Calu3 (cell line): ENCODE measurements around the gene G3BP2. TPM values are rescaled to one million over a fixed set of nuclear protein-coding genes. Genes with fewer than 3 reads are reported as not detected.

Experiments used
- BruUV-seq: library from RNA; stranded (reverse); fragments of 400-500 nt; replicated peaks from 2 replicates; lab custom pipeline; 2021; lab: Mats Ljungman, UMichigan
- CTCF ChIA-PET: fragments of 300-600 bp; sonication (Branson Sonifier 250); formaldehyde crosslinking; loops from one replicate; lab custom pipeline; 2022; ENCODE audit warnings: antibody characterized with exemption; lab: Charles Lee
- DNase-seq: peaks from one replicate; pipeline ENCODE4 v3.0.0; 2022
- H3K27ac Mint-ChIP-seq: one replicate; pipeline ENCODE4 v1.8.0; 2022; ENCODE audit warnings: mixed read lengths; ENCODE audit not compliant: unreplicated experiment
- H3K27me3 Mint-ChIP-seq: one replicate; pipeline ENCODE4 v1.8.0; 2022; ENCODE audit warnings: mixed read lengths; ENCODE audit not compliant: unreplicated experiment
- H3K36me3 Mint-ChIP-seq: one replicate; pipeline ENCODE4 v1.8.0; 2022; ENCODE audit warnings: mild to moderate bottlenecking, moderate library complexity, mixed read lengths; ENCODE audit not compliant: insufficient read depth, unreplicated experiment
- H3K4me1 Mint-ChIP-seq: one replicate; pipeline ENCODE4 v1.8.0; 2022; ENCODE audit warnings: mild to moderate bottlenecking, low read depth, mixed read lengths; ENCODE audit not compliant: unreplicated experiment
- H3K4me3 Mint-ChIP-seq: one replicate; pipeline ENCODE4 v1.8.0; 2022; ENCODE audit warnings: mild to moderate bottlenecking, low read depth, moderate library complexity, mixed read lengths; ENCODE audit not compliant: unreplicated experiment
- H3K9me3 Mint-ChIP-seq: one replicate; pipeline ENCODE4 v1.8.0; 2022; ENCODE audit warnings: low read depth, mixed read lengths; ENCODE audit not compliant: unreplicated experiment
- intact Hi-C: fragments of 100-400 bp; cut with micrococcal nuclease; formaldehyde crosslinking; loops from one replicate; pipeline ENCODE4 v1.10.0; 2022; ENCODE audit not compliant: unreplicated experiment
- total RNA-seq: library from RNA; stranded (reverse); gene quantifications from 2 replicates; pipeline ENCODE4 v1.2.3, GENCODE V29; 2022
- TF ChIP-seq, protein P1 (sequence below): fragments of 200-600 bp; IDR thresholded peaks from one replicate; pipeline ENCODE4 v1.8.0; 2022; ENCODE audit warnings: antibody characterized with exemption; ENCODE audit not compliant: unreplicated experiment

The G3BP2 gene
- total RNA-seq, 1 experiment from 2014 or later: 128 TPM

DNA sequence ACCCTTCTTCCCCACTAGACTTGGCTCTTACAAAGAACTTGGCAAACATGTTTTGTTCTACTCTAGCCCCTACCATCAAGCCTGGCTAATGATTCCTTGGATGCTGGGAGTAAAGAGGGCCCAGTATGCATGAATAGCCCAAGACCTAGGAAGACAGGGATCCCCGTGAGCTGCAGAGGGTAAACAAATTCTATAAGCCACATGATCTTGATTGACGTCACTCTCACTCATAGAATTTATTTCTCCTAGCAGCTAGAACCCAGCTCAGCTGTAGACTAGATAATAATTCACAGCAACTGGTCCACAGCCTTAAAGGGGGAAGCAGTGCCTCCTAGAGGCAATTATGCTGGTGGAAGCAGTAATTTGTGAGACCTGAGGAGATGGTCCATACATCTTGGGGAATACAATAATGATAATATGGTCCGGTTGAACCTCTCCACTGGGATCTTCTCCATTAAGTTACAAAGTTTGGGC lies 35.0 kb upstream of the G3BP2 start:
- no TSS peak for BruUV-seq
- Mint-ChIP-seq H3K4me3 (no peak overlapping the region), H3K36me3 (no peaks in the 10 kb centered on the region), H3K4me1 (no peaks in the 10 kb centered on the region), H3K27ac (no peak overlapping the region), H3K9me3 (no peaks in the 10 kb centered on the region), H3K27me3 (no peaks in the 10 kb centered on the region)
- TF ChIP-seq, protein P1, sequence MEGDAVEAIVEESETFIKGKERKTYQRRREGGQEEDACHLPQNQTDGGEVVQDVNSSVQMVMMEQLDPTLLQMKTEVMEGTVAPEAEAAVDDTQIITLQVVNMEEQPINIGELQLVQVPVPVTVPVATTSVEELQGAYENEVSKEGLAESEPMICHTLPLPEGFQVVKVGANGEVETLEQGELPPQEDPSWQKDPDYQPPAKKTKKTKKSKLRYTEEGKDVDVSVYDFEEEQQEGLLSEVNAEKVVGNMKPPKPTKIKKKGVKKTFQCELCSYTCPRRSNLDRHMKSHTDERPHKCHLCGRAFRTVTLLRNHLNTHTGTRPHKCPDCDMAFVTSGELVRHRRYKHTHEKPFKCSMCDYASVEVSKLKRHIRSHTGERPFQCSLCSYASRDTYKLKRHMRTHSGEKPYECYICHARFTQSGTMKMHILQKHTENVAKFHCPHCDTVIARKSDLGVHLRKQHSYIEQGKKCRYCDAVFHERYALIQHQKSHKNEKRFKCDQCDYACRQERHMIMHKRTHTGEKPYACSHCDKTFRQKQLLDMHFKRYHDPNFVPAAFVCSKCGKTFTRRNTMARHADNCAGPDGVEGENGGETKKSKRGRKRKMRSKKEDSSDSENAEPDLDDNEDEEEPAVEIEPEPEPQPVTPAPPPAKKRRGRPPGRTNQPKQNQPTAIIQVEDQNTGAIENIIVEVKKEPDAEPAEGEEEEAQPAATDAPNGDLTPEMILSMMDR: no peak
- CTCF ChIA-PET: no interaction called here
- intact Hi-C loops: no loop called here
- DNase-seq: no peak

DNA sequence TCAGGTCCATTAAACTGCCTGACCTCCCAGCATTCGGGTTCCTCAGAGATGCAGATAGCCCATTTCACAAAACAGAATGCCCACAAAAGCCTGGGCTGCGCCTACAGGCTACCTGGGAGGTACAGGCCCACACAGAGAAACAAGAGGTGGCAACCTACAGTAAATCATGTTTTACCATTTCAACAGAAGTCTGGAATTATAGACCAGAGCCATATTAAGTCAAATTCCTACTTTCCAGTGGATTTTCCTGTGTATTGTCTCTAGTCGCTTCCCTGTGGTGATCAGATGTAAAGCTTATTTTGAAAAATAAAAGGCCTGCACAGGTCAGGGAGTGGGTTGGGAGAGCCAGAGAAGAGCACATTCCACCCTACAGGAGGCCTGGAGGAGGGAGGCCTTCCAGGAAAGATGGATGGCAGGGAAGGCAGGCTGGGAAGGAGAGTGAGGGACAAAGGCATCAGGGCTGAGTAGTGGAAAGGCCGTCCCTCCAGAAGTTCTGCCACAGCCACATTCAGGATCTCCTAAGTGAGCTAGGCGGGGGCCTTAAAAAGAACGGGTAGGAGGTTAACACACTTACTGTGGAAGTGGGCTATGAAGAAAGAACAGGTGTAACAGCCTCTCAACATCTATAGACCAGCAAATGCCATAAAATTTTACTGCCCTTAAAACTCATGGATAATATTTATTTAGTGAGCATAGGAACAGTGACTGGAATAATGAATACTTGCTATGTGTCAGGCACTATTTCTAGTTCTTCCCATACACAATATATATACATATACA lies 32.2 kb upstream of the G3BP2 start:
- intact Hi-C loops: no loop called here
- TF ChIP-seq, protein P1: no peak
- DNase-seq: no peak
- H3K36me3 Mint-ChIP-seq: no peaks in the 10 kb centered on the region
- no peaks in the 10 kb centered on the region for H3K4me1 Mint-ChIP-seq
- BruUV-seq: no TSS peak
- H3K27me3 Mint-ChIP-seq: no peaks in the 10 kb centered on the region
- H3K4me3 Mint-ChIP-seq: no peak overlapping the region
- no peak overlapping the region for H3K27ac Mint-ChIP-seq
- H3K9me3 Mint-ChIP-seq: no peaks in the 10 kb centered on the region
- CTCF ChIA-PET: no interaction called here

DNA sequence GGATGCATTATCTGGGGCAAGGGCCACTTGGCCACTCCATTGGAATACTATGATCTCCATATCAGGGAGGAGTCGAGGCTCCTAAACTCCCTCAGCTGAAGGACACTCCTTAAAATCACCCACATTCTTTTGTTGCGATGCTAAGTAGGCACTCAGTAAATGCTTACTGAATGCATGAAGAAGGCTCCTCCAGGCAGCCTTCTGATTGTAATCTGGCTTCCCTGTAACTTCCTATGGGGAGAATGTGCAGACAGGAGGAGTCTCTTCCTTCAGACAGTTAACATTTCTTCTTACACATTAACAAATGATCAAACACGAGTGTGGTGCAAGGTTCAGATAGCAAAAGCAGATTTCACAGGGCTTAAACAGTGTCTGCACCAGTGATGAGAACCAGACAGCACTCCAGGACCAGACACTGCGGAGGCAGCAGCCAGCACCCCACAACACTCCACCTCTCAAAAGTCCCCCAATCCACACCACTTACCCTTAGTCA lies 29.8 kb upstream of the G3BP2 start:
- H3K4me1 Mint-ChIP-seq: no peaks in the 10 kb centered on the region
- CTCF ChIA-PET: no interaction called here
- no peaks in the 10 kb centered on the region for H3K9me3 Mint-ChIP-seq
- intact Hi-C loops: no loop called here
- H3K4me3 Mint-ChIP-seq: no peak overlapping the region
- H3K27me3 Mint-ChIP-seq: no peaks in the 10 kb centered on the region
- BruUV-seq: no TSS peak
- no peak for DNase-seq
- H3K27ac Mint-ChIP-seq: no peak overlapping the region
- TF ChIP-seq, protein P1: no peak
- H3K36me3 Mint-ChIP-seq: no peaks in the 10 kb centered on the region

DNA sequence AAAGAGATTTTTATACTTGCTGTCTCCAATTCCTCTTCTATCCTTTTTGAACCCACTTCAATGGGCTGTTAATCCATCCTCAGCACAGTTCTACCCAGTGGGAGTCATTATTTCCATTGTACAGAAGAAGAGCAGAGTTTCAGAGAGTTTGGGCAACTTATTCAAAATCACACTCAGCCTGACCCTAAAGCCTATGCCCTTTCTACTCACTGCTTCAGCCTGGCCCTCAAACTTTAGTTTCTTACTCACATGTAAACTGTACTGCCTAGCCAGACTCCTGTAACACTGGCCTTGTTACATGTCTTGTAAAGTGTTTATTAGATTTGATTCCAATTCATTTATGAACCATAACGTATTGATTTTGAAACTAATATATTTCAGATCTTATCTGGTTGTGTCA lies 26.1 kb upstream of the G3BP2 start:
- intact Hi-C loops: no loop called here
- Mint-ChIP-seq H3K27me3 (no peaks in the 10 kb centered on the region), H3K36me3 (no peaks in the 10 kb centered on the region), H3K4me1 (no peaks in the 10 kb centered on the region), H3K4me3 (no peak overlapping the region), H3K27ac (no peak overlapping the region), H3K9me3 (no peaks in the 10 kb centered on the region)
- CTCF ChIA-PET: no interaction called here
- BruUV-seq: no TSS peak
- no peak for DNase-seq
- TF ChIP-seq, protein P1: no peak
